Measurements from ENCODE around the gene TPP1.
A peak's percentile ranks its signal among the peaks of the same experiment; 100 is the strongest.

Gene TPP1

DNA sequence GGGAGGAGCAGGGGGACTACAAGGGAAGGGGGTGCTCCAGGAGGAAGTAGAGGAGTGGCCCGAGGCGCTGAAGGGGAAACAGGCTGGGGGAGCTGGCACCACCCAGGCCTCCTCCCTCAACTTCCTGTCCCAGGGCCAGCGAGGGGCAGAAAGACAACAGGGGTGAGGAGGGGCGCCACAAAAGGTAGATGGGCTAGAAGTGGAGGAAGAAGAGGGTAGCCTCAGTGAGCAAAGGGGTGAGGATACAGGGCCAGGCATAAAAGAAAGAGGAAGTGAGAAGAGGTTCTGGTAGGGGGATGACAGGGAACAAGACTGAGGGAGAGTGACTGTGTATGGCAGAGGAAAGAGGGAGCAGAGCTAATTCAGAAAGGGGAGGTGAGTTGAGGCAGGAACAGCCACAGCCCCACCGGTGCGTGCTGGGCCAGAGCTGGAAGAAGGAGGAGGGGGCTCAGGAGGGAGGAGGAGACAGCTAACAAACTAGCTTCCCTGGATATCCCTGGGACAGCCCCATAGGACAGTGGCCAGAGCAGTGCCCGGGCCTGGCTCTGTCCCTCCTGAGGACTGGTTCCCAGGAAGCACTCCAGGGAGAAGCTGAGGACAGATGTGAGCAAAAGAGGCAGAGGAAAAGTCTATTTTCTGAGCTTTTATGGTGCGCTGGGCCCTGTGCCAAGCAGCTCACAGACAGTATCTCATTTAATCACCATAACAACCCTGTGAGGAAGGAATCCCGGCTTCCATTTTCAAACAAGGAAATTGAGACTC, 27.9 kb upstream of the TPP1 start:
- DNase-seq = peak; percentile 52

DNA sequence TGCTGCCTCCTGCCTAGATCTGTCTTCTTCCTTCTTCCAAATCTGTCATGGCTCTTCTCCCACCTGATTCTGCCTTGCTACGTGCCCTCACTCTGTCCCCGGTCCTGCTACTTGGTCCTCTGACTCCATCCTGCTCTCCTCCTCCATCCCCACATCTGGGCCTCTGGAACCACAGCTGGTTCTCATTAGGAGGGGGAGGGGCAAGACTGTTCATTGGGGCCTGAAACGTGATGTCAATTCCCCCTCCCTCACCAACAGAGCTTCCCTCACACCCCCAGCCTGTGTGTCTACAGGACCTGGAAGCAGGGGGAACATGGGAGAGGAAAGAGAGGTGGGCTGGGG, 27.3 kb upstream of the TPP1 start:
- peak; percentile 33 for DNase-seq

DNA sequence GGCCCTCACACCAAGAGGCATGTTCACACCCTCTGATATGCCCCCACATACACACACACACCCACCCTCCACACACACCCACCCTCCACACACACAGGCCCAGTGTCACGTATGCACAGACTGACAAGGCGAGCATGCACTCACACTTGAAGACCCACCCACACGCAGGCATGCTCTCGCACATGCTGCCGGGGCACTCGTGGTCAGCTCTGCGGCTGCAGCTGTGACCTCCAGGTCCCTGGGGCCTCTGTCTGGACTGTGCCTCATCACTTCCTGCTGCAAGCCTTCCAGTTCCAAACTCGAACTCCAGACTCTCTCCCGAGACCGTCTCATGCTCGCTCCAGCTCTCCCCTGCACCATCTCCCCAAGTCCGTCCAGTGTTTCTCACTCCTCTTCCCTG, 26.8 kb upstream of the TPP1 start:
- DNase-seq = peak; percentile 61

DNA sequence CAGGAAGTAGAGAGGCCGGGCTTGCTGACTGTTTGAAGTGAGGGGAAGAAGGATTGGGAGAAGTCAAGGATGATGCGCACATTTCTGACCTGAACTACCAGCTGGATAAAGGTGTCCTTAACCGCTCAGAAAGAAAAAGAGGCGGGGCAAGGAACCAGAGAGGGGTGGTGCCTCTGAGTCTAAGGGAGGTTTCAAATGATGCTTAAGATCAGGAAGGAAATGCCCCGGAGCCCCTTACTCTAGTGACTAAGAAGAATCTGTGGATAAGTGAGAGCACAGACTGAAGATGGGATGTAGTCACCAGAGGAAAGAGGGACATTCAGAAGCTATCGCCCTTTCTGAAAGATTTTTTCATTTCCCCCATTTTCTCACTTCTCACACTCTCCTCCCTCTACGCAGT, 23.7 kb upstream of the TPP1 start:
- DNase-seq = no peak

DNA sequence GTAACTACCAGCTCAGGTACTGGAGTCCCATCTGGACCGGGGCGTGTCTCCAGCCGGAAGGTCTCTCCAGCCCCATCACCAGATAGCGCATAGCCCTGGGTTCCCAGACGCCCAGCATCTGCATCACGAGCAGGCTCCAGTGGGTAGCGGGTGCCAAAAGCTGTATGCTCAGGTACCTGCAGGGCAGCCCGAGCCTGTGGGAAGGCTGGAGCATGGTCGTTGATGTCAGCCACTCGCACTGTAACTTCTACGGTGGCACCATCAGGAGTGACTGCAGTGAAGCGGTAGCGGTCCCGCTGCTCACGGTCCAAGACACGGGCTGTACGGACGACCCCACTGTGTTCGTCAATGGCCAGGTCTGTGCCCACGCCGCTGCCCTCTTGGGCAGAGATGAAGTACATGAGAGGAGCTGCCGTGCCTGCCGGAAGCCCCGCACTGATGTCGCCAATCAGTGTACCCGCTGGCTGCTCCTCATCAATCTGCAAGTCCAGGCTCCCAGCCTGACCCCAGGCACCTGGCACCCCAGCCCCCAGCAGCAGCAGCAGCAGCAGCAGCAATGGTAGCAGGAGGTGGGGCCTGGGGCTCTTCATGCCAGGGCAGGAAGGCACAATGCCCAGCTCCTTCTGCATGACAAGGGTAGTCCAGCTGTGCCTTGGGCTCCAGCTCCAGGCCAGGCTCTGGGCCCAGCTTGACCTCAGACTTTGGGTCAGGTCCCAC, 21.9 kb upstream of the TPP1 start:
- DNase-seq = no peak

DNA sequence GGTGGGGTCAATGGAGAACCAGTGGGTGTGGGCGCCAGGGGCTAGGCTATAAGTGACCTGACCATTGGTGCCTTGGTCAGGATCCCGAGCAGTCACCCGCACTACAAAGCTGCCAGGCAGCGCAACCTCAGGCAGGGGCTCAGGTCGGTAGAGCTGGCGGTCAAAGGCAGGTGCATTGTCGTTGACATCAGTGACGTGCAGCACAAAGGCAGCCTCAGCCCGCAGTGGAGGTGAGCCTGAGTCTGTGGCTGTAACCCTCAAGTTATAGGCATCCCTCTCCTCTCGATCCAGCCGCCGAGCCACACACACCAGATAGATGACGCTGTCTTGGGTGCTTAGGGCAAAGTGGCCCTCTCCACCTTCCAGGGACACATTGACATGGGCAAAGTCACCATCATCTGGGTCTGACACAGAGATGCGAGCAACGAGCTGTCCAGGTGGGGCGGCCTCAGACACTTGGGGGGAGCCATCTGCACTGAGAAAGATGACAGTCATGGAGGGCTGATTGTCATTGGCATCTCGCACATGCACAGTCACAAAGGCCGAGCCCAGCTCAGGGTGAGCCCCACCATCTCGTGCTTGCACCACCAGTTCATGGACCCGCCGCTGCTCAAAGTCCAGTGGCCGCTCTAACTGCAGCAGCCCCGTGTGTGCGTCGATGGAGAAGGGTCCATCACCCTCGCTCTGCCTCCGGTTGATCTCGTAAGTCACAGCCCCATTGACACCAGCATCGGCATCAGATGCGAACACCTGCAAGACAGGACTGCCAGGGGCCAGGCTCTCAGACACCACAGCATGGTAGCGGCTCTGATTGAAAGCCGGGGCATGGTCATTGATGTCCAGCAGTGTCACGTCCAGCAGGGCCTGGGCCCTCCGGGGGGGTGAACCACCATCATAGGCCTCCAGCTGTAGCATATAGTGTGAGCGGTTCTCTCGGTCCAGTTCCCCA, 21.1 kb upstream of the TPP1 start:
- no peak for DNase-seq

DNA sequence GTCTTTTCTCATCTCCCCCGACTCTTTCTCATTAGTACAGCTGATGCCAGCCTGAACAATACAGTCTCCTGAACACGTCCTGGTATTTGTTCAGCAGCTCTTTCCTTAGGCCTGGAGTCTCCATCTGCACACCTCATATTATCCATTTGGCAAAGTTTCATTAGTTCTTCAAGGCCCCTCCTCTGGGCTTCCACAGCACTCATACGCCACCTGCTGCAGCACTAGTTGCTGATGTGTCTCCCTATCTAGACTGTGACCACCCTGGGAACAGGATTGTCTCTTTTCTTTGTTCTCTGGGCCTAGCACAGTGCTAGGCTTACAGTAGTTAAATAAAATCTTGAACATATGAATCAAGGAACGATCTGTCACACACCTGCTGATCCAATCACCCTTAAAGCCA, 19.2 kb upstream of the TPP1 start:
- DNase-seq = no peak

DNA sequence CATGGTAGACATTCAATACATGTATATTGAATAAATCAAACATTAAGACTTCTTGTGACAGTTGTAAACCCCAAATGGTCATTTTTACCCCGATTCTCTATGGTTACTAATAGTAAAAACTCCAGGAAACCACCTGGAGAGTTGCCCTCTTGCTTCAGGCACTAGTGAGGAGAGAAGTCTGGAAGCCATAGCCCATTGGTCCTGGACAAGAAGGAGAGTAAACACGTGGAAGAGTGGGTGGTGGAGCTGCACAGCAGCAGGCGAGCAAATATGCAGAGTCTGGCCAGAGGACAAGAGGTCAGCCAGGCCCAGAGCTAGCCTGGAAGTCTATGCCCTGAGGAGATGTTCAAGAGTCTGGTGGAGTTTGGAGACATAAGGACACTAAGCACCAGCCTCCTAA, 18.6 kb upstream of the TPP1 start:
- DNase-seq = no peak

DNA sequence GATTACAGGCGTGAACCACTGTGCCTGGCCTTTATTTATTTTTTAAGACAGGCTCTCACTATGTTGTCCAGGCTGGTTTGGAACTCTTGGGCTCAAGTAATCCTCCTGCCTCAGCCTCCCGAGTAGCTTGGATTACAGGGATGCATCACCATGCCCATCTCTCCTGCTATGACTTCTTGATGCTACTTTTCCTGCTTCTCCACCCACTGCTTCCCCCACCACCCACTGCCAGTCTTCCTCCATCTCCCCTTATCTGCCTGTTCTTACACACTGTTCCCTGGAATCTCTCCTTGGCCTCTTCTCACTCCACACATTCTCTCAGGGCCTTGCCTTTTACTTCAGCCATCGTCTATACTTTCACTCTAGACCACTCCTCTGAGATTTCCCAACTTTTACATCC, 17.3 kb upstream of the TPP1 start:
- DNase-seq = no peak

DNA sequence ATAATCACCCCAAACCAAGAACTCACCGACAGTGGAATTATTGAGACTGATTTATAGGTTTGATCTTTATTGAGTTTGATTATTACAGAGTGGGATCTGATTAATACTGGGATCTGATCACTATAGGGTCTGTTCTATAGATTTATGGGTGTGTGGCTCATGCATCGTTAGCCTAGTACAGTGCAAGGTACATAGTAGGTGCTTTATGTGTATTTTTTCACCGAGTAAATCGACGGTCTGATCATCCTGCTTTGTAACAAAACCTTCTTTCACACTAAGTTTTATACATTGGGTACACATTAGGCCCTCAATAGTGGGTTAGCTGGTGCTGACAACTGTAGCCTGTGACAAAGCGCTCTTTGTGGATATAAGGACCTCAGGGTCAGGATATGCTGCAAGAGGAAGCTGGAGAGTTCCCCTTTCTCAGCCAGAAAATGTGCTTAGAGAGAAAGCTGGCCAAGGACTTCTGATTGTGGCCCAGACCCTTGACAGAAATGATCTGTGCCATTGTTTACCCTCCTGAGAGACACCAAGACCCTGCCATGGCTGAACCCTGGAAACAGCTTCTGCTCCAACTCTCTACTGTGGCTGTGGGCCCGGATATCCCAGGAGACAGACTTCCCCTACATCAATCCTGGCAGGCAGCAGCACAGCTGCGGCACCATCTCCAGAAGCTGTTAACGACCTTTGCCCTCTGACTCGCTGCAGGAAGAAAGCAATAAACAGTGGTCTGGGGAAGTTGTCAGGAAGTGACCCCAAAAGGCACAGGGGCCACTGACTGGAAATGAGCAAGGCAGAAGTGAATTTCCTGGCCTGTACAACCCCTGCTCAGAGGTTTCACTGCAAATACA, 16.1 kb upstream of the TPP1 start:
- peak; percentile 69 for DNase-seq

DNA sequence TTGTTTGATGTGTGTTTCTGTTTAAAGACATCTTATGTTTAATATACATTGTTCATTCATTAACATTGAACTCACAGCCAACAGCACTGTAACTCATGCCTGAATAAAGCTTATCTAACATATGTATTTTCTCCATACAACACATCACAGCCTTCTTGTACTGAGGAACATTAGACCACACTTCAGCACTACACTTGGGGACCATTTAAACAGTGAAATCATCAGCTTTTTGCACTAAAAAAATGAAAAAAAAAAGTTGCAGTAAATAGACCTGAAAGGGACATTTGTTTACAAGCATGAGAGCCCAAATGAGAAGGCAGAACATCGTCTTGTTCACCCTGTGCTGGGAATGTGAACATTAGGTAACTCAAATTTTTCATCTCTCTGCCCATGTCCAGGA, 15.3 kb upstream of the TPP1 start:
- DNase-seq = no peak

DNA sequence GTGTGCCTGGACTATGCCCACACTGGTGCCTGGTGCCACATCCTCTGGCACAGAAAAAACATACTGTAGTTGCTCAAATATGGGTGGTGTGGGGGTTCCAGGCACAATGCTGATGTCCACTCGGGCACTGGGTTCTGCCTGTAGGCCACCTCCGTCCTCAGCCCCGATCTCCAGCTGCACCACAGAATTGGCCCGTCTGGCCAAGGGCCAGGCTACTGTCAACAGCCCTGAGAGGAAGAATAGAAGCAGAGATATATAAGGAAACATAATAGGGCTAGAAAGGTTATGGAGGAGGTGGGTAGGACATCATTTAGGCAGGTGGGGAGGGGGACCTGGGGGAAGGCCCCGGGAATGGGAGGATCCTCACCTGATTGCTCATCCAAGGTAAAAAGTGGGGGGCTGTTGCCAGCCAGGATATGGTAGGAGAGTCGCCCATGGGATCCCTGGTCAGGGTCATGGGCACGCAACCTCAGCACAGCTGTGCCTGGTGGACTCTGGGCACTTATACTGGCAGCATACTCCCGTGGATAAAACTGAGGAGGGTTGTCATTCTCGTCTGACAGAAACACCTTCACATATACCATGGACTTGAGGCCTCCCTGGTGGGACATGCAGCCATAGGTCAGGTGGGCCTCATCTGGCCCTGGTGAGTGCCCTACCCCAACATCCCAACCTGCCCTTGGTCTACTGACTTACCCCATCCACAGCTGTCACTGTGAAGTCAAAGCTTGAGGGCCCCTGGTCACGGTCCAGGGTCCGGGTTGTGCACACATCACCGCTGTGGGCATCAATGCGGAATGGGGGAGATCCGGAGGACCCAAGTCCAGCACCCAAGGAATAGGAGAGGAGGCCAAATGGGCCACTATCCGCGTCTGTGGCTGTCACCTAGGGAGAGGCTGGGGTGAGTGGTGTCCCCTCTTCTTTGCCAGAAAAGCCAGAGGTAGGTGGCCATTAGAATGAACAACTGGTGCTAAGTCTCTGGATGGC, 14.5 kb upstream of the TPP1 start:
- no peak for DNase-seq

DNA sequence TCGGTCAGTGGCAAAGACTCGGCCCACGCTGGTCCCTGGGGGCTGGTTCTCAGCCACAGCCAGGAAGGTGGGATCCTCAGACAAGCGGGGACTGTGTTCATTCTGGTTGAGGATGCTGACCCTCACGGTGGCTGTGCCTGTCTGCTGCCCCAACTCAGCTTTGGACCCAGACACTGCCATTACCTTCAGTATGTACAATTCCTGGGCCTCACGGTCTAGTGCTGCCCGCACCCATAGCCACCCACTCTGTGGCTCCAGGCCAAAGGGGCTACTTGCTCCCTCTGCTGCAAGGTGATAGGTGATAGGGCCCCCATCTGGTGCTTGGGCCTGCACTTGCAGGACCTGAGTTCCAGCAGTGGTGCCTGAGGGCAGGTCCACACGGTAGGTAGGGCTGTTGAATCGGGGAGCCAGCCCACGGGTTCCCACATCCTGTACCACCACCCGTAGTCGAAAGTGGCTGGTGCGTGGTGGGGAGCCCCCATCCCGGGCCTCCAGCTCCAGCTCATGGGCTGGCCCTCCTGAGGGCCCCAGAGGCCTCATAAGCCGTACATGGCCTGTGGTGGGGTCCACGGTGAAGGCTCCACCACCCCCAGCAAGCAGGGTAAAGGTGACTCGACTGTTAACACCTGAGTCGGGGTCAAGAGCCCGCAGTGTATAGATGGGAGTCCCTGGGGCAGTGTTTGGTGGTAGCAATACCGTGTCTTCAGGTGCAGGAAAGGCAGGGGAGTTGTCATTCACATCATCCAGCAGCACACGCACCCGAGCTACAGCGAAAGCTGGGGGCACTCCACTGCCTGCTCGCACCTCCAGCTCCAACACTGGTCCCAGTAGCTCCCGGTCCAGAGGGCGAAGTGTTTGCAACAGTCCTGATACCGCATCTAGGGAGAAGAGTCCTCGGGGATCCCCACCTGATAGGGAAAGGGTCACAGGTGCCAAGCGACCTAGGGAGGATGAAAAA, 13.2 kb upstream of the TPP1 start:
- DNase-seq = no peak

DNA sequence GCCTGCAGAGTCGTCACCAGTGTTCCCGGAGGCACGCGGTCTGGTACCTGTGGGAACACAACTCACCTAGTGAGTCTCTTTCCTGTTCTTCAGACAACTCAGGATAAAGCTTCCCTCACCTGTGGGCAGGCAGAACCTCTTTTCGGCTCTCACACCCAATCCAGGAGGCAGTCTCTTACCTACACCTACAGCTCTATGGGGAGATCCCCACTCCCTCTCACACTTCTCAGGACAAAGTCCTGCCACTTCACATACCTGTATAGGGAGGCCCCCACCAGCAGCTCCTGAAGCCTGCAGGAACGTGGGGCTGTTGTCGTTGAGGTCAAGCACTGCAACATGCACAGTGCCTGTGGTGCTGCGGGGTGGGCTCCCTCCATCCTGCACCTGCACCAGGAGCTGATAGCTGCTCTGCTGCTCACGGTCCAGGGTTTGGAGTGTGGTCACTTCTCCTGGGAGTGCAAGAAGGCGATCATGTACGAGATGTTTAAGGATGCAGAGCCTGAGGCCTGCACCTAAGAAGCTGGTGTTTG, 12.2 kb upstream of the TPP1 start:
- no peak for DNase-seq

DNA sequence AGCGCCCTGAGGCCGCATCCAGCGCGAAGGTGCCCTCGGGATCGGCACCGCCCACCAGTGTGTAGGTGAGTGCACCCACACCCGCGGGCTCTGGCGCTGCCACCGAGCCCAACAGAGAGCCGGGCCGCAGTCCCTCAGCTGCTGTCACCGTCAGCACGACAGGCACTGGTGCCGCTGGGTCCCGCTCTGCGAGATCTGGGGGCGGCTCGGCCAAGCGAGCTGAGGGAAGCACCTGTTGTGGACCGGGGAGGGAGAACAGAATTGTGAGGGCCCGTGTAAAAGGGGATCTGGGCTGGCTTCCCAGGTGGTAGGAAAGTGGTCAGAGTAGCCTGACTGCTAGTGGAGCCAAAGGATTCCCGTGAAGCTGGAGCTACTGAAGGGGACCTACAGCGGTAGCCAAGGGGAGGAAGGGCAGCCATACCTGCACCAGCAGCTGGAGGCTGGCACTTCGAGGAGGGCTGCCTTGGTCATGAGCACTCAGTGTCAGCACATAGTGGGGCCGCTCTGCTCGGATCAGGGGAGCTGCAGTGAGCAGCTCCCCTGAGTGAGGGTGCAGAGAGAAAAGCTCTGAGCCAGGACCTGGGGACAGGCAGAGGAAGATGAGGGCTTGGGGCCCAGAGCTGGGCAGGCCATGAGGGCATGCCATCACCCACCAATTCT, 11.5 kb upstream of the TPP1 start:
- DNase-seq = no peak

DNA sequence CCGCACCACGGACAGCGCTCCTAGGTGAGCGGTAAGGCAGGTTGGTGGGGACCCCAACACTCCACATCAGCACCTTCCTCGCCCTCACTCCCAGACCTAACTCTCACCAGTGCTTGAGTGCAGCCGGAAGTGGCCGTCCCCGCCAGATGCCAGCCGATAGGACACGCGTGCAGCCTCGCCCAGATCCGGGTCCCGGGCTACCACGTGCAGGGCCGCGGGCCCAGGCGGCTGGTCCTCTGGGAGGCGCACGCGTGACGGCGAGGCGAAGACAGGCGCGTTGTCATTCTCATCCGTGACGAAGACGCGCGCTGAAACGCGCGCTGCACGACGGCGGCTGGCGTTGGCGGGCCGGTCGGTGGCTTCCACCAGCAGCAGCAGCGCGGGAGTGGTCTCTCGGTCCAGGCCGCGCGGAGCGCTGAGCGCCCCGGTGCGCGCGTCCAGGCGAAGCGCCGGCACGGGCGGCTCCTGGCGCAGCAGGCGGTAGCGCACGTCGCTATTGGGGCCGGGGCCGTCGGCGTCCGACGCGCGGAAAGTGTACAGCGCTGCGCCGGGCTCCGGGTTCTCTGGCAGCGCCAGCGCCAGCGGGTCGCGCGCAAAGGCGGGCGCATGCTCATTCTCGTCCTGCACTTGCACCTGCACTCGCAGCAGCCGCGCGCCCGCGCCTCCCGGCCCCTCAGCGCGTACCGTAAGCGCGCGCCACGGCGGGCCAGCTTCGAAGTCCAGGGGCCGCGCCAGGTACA, 10.8 kb upstream of the TPP1 start:
- DNase-seq = no peak

DNA sequence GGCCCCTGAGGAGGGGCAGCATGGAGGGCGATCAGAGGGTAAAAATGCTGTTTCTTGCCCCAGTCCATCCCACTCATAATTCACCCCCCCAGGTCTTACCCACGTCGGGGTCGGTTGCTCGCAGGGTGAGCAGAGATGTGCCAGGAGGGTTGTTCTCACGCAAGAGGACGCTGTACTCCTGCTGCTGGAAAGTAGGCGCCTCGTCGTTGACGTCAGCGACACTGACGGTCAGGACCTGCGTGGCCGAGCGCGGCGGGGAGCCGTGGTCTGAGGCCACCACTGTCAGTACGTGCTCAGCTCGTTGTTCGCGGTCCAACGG, 10.3 kb upstream of the TPP1 start:
- DNase-seq = no peak

DNA sequence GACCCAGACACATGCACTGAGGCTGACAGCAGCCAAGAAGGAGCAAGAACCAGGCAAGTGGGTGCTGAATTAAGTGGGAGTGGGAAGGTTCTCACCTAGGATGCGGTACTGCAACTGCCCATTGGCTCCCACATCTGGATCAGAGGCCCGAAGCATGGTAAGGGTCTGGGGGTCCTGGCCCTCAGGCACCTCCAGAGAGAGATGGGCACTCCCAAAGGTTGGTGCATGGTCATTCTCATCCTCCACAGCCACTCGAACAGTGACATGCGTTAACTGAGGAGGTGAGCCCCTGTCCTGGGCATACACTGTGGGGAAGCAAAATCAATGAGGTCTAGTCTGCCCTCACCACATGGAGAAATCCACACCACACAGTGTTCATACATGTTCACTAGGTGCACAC, 9.3 kb upstream of the TPP1 start:
- DNase-seq = no peak

DNA sequence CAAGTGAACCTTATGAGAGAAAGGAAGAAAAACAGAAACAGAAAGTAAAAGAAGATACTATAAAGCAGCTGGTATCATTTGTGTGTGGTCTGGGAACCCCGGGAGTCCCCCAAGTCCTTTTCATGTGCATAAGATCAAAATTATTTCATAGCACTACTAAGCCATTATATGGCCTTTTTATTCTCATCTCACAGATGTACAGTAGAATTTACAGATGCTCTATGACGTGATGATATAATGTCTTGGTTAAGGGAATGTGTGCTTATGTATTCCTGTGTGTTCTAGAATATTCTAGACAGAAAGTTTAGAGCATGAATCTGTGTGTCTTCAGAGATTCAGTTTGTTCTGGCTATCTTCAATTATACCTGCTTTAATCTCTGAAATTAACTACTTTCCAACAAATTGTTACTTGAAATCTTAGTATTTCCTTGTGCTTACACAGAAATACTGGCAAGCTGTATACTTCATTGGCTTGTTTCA, 8.6 kb upstream of the TPP1 start:
- DNase-seq = no peak
